ENCODE results near the gene CD248.
A peak's percentile ranks its signal among the peaks of the same experiment; 100 is the strongest.
"Not testable (repeated sequence)": the region's sequence is repeated elsewhere in the genome, so short reads cannot be mapped to it uniquely, and the experiment has no call there.

Gene CD248

GRCh38 chr11:66313321-66314185 lies 3.3 kb downstream of the CD248 start:
- DNase-seq = no peak

- DNase-seq = peak; percentile 96 to 97
These were observed 4.1 kb downstream of the CD248 start for GRCh38 chr11:66312549-66313320.

DNA sequence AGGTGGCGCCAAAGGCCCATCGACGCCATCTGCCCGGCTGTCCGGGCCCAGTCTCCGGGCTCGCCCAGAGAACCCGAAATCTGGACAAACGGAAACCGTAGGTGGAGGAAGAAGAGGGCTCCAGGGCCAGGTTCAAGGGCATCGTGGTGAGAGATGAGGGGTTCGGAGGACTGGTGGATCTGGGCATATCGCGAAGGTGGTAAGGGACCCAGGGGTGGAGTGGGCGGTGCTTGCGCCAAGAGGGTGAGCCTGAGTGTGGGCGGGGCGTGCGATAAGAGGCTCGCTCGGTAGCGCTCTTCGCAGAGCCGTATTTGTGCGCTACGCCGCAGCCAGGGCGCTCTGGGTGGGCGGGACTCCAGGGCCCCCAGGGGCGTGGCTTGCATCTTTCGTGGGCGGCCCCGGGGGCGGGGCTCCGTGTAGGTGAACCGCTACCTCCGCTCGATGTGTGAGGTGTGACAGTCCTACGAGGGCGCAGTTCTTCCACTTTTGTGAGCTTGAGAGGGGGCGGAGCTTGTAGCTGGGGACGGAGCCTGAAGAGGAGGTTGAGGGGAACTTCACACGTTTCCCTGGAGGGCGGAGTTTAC lies 4.8 kb downstream of the CD248 start:
- peak; percentile 99 for DNase-seq

DNA sequence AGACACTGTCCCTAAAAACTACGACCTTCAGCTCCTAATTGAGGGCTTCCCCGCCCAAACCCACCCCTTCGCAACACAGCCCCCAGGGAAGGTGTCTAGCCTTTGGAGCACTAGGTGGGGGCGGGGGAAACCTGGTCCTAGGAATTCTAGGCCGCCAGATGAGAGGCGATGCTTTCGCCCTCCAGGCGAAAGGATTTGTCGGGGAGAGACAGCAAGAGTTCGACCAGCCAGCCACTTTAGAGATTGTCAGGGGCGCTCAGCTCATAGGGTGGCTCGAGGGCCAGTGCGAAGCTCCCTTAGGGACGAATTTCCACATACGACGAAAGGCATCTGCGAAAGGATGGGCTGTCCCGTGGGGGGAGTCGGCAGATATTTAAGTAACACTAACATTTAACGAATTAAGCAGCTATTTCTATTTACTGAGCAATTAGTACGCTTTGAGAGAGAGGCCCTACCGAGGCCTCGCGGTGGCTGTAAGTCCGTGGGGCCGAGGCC lies 5.3 kb downstream of the CD248 start:
- no peak for DNase-seq

DNA sequence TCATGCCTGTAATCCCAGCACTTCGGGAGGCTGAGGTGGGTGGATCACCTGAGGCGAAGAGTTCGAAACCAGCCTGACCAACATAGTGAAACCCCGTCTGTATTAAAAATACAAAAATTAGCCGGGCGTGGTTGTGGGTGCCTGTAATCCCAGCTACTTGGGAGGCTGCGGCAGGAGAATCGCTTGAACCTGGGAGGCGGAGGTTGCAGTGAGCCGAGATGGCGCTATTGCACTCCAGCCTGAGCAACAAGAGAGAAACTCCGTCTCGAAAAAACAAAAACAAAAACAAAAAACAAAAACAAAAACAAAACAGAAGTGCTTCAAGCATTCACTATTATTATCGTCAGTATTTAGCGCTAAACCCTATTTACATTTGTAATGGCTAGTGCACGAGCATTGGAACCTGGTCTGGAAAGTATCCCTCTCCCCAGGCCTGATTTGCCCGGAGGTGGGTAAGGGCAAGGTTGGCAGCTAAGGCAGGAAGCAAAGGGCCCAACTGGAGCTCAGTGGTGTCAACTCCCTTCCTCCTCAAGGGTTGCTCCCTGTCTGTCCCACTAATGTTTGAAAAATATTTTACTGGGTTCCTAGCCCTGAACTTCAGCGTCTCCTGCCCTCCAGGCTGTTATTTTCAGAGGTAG lies 5.9 kb downstream of the CD248 start:
- not testable (repeated sequence) for DNase-seq

GRCh38 chr11:66310324-66310723 lies 6.5 kb downstream of the CD248 start:
- no peak for DNase-seq

GRCh38 chr11:66309475-66309874 lies 7.4 kb downstream of the CD248 start:
- no peak for DNase-seq

- no peak for DNase-seq
These were observed 14.2 kb downstream of the CD248 start for GRCh38 chr11:66302656-66303055.

DNA sequence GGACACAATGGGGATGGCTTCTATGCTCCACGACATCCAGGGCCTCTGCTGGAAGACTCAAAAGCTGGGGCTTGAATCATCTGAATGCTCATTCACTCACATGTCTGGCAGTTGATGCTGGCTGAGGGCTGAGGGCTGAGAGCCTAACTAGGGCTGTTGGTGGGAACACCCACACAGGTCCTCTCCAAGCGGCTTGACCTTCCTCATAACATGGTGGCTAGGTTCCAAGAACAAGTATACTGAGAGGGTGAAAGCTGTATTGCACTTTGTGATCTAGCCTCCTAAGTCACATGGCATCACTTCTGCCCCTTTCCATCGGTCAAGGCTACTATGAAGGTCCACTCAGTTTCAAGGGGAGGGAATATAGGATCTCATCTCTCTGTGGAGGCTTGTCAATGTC lies 17.7 kb downstream of the CD248 start:
- no peak for DNase-seq

- DNase-seq = no peak
These were observed 19.2 kb downstream of the CD248 start for GRCh38 chr11:66297610-66298009.

DNA sequence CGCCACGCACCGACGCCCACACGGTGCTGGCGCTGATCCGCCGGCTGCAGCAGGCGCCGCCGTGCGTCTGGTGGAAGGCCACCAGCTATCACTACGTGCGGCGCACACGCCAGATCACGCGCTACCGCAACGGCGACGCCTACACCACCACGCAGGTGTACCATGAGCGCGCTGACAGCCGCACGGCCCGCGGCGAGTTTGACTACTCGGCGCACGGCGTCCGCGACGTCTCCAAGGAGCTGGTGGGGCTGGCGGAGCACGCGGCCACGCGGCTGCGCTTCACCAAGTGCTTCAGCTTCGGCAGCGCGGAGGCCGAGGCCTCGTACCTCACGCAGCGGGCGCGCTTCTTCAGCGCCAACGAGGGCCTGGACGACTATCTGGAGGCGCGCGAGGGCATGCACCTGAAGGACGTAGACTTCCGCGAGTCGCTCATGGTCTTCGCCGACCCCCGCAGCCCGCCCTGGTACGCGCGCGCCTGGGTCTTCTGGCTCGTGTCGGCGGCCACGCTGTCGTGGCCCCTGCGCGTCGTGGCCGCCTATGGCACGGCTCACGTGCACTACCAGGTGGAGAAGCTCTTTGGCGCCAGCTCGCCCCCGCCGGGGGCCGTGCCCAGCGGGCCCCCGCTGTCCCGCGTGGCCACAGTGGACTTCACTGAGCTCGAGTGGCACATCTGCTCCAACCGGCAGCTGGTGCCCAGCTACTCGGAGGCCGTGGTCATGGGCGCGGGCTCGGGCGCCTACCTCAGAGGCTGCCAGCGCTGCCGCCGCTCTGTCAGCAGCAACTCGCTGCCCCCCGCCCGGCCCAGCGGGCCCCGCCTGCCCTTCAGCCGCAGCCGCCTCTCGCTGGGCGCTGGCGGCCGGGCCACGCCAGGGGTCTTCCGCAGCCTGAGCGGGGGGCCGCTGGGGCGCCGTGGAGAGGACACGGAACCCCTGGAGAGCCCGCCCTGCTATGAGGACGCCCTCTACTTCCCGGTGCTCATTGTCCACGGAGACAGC lies 21.9 kb downstream of the CD248 start:
- no peak for DNase-seq

DNA sequence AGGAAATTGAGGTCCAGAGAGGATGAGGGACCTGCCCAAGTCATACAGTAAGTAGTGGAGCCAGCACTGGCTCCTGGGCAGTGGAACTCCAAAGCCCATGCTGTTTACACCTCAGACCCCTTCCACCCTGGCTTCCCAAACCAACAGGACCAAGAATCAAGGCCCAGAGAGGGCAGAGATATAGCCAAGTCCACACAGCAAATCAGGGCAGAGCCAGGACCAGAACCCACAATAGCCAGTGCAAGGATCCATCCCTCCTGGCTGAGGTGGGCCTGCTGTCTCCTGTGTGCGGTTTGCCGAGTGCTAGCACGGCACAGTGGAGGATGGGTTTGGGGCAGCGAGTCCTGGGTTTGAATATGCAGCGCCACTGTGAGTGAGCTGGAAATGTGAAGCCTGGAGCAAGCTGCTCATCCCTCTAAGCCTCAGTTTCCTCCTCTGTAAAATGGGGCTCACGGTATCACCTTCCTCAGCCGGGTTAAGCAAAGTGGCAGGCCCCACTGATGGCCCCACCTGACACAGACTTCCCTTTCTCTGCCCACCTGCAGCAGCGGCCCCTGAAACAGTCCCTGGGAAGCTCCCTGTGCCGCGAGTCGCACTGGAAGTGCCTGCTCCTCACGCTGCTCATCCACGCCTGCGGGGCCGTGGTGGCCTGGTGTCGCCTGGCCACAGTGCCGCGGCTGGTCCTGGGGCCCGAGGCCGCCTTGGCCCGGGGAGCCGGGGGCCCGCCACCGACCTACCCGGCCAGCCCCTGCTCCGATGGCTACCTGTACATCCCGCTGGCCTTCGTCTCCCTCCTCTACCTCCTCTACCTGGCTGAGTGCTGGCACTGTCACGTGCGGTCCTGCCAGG lies 22.8 kb downstream of the CD248 start:
- DNase-seq = no peak

DNA sequence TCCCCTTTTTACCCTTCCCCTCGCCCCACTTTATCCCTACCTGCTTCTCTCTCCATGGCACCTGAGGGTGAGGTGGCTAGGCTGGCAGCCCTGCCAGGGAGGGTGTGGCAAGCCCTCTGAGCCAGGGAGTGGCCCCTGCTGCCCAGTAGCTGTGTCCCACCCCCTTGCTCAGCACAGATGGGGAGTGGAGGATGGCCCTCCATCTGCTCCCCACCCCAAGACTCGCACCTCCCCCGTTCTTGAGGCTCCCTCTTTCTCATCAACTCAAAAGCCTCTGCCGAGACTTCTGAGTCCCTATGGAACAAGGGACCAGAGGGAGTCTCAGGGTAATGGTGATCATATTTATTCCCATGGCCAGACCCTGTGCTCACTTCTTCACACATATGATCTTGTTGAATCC lies 23.5 kb downstream of the CD248 start:
- DNase-seq = no peak

DNA sequence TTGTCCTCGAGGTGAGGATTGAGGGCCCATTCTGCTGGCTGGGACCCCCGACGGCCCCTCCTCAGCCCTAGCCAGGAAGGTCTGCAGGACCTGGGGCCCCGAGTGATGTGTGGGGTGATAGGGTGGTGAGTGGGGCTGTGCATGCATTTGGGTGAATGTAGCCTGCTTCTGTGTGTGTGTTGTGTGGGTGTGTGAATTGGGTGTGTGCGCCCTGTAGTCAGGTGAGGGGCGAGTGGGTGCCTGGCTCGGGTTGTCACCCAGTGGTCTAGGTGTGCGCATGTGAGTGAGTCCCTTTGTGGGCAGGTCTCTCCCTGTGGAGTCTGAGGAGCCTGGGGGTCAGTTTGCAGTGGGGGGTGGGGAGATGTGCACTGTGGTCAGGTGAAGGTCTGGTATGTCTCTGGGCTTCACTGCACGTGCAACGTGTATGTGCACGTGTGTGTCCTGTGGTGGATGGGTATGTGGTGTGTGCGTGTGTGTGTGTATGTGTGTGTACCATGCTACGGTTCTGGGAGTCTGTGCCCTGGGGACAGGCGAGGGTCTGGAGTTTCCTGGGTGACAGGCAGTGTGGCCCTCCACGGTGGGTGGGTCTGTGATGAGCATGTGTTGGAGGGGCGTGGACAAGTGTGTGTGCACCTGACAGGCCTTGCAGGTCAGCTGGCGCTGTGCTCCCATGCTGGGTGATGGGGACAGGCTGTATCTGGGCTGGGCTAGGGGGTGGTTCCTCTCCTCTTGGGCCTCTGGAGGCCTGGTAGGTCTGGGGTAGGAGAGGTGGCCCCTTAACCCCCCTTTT lies 24.1 kb downstream of the CD248 start:
- no peak for DNase-seq

- no peak for DNase-seq
These were observed 24.9 kb downstream of the CD248 start, which contains the start of gene TMEM151A for GRCh38 chr11:66291706-66292542. Gene TMEM151A (plus strand): TSS chr11:66291894. CDS start chr11:66292014, 120 bp downstream.

DNA sequence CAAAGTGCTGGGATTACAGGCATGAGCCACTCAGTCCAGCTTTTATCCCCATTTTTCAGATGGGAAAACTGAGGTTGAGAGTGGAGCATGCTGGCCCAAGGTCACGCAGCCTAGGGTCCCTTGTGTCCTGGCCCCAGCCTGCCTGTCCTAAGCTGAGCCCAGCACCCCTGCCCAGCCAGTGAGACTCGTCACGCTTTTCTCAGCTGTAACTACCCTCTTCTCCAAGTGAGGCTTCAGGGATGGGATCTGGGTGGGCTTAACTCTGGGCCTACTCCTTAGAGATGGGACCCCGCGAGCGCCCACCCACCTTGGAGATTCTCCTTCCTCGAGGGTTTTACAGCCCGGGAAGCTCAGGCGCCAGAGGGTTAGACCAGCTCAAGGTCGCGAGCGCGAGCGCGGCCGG lies 25.5 kb downstream of the CD248 start:
- DNase-seq = no peak

DNA sequence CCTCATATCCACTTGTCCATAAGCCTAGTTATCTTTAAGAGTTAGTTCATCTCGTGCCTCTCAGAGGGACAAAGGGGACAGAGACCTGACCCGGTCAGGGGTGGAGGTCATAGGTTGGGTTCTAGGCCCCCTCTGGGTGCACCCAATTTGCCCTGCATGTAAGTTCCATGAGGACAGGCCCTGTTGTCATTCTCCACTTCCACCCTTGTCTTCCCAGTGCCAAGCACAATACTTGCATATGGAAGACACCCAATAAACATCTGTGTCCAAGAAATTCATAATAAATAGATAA lies 26.6 kb downstream of the CD248 start:
- no peak for DNase-seq

DNA sequence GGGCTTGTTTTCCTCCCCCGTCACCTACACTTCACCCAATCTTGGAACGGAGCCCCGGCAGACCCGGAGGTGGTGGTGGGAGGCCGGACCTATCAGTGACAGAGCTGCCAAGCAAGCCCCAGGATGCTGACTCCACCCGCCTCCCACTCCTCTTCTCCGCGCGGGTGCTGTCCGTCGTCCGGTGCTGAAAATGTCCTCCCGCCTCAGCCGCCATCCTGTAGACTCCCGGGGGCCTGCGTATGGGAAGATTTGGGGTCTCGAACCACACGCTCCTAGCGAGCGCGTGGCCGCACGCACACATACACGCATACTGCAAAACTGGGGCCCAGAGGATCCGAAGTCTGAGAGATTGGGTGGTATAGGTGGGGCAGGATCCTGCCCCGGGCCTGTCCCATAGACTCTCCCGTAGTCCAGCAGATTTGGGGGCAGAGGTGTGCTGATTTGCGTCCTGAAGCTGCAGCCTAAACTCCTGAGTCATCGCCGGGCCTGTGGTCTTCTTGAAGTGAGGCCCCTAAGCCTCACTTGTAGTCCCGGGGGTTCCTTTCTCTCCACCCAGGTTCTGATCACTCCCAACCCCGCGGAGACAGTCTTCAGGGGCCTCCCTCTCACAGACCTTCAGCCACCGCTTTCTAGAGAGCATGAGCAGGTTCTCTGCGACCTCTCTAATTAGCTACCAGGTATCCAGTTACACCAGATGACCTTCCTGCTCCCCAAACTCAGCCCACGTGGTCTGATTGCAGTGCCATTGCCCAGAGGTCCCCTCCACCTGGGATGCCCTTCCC lies 27.1 kb downstream of the CD248 start:
- DNase-seq = peak; percentile 89 to 90

All from activated T-cell treated with anti-CD3 and anti-CD28 coated beads, Interleukin-2, amount 50 U/mL, for 48 hours (primary cell).